Activated T-cell treated with anti-CD3 and anti-CD28 coated beads for 4 hours (primary cell): ENCODE results near the gene VRK3.
"Not testable (repeated sequence)": the region's sequence is repeated elsewhere in the genome, so short reads cannot be mapped to it uniquely, and the experiment has no call there.

Experiments
- DNase-seq: peaks from one replicate; pipeline ENCODE4 v3.0.0-alpha.2; 2020

The VRK3 gene

GRCh38 chr19:49987159-49987698, 37.9 kb downstream of the VRK3 start:
- DNase-seq: peak; percentile 48

- DNase-seq: no peak
These were observed 38.8 kb downstream of the VRK3 start for GRCh38 chr19:49986354-49986753.

- DNase-seq: no peak
These were observed 39.3 kb downstream of the VRK3 start for GRCh38 chr19:49985871-49986270.

GRCh38 chr19:49984491-49984890, 40.7 kb downstream of the VRK3 start:
- DNase-seq: no peak

GRCh38 chr19:49983645-49984229, 41.4 kb downstream of the VRK3 start:
- DNase-seq: peak; percentile 81

GRCh38 chr19:49981603-49982593, 43.3 kb downstream of the VRK3 start:
- DNase-seq: no peak

- no peak for DNase-seq
These were observed 46.8 kb downstream of the VRK3 start for GRCh38 chr19:49978324-49978723.

GRCh38 chr19:49977881-49978280, 47.3 kb downstream of the VRK3 start:
- DNase-seq: no peak

- no peak for DNase-seq
These were observed 48.1 kb downstream of the VRK3 start for GRCh38 chr19:49977076-49977475.

GRCh38 chr19:49976496-49976895, 48.7 kb downstream of the VRK3 start:
- no peak for DNase-seq

GRCh38 chr19:49975051-49975450, 50.1 kb downstream of the VRK3 start:
- DNase-seq: no peak

- DNase-seq: no peak
These were observed 51.2 kb downstream of the VRK3 start for GRCh38 chr19:49973987-49974386.

GRCh38 chr19:49972841-49973240, 52.3 kb downstream of the VRK3 start:
- DNase-seq: no peak

- DNase-seq: no peak
These were observed 53.2 kb downstream of the VRK3 start for GRCh38 chr19:49971991-49972411.

- not testable (repeated sequence) for DNase-seq
These were observed 55.8 kb downstream of the VRK3 start for GRCh38 chr19:49969355-49969754.

- DNase-seq: no peak
These were observed 56.8 kb downstream of the VRK3 start for GRCh38 chr19:49968279-49968922.

GRCh38 chr19:49960980-49961379, 64.2 kb downstream of the VRK3 start, which contains the start of gene SIGLEC11:
Gene SIGLEC11, minus strand, starts transcription at chr19:49961172. Its CDS starts 91 bp downstream, at chr19:49961081.
- not testable (repeated sequence) for DNase-seq

GRCh38 chr19:49959892-49960291, 65.3 kb downstream of the VRK3 start:
- not testable (repeated sequence) for DNase-seq

GRCh38 chr19:49958596-49958995, 66.6 kb downstream of the VRK3 start:
- DNase-seq: not testable (repeated sequence)

GRCh38 chr19:49958144-49958543, 67.0 kb downstream of the VRK3 start:
- DNase-seq: not testable (repeated sequence)

GRCh38 chr19:49957262-49957915, 67.8 kb downstream of the VRK3 start:
- no peak for DNase-seq

GRCh38 chr19:49956115-49956495, 69.1 kb downstream of the VRK3 start:
- DNase-seq: no peak

- no peak for DNase-seq
These were observed 70.2 kb downstream of the VRK3 start for GRCh38 chr19:49954933-49955332.
